Fibroblast of upper back skin (primary cell): ENCODE results near the gene TEX36.
"Not testable (repeated sequence)": the region's sequence is repeated elsewhere in the genome, so short reads cannot be mapped to it uniquely, and the experiment has no call there.

Experiments used
- DNase-seq: peaks from one replicate; pipeline ENCODE4 v3.0.0-alpha.2; 2013

TEX36 gene

DNA sequence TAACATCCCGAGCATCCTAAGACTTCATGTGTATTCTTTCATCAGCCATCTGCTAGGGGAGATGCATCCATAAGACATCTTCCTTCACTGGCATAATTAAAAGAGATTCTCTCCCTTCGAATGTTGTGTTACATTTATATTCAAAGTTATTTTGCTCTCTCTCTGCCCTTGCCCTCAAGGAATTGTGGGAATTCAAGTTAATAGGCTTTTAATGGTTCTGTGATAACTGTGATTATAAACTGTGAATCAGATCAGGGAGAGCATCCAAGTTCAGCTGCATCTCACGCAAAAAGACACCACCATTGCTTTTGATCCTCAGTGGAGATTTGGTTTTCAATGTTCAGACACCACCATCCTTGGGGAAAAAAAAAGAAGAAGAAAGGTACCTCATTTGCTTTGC lies 9.2 kb upstream of the TEX36 start:
- peak; percentile 54 for DNase-seq

DNA sequence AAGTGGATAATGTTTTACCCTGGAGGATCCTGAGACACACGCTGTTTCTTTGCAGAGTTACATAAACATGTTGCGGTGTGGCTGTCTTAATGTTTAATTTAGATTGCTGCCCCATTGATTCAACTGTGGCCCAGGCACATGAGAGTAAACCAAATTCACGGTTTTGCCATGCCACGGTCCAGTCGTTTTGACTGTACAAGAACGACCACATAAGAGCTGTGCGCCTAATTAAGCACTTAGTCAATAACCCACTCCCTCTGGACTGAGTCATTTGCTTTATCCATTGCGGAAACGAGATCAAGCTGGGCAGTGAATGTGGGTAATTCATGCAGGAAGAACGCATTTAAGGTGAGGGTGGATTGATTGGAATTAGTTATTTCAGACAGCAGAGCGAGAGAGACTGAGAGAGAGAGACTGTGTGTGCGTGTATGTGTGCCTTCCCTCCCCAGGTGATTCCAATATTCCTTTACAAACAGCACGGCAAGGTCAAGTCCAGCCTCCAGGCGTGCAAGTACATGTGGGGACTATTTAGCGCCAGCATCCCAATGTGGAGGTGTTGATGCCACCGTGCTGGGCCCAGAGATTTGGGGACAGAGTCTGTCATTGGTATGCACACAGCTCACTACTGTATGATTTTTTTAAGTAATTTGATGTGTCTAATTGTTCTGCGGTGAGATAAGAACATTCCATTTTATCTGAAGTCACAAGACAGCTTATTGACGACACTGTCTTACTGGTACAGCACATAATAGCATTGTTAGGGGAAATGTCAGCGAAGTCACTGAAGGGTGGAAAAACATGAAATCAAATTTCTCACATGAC lies 8.4 kb upstream of the TEX36 start:
- DNase-seq: peak; percentile 57

DNA sequence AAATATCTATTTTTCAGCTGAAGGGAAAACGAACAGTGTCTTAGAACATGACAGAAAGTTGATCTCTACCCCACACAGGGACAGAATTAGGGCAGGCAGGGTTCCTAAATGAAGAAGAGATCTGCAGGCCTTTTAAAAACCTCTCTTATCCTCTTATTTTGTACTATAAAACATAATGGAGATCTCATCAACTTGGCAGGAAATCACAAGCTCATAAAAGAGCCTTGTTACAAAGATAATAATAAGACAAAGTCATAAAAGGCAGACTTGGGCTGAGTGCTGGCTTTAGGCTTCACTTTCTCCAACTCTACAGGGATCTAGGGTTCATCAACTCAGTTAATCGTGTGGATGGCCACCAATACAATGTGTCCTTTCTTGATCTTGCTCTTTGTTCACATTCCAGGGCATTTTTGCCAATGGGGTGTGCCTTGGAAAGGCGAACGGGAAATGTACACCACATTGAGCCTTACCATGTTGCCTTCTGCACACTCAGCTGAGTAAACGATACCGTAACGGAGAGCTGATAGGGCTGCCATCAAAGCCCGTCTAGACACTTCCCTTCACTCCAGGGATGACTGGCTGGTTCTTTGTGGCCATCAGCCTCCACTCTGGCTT lies 7.1 kb upstream of the TEX36 start:
- DNase-seq: no peak

DNA sequence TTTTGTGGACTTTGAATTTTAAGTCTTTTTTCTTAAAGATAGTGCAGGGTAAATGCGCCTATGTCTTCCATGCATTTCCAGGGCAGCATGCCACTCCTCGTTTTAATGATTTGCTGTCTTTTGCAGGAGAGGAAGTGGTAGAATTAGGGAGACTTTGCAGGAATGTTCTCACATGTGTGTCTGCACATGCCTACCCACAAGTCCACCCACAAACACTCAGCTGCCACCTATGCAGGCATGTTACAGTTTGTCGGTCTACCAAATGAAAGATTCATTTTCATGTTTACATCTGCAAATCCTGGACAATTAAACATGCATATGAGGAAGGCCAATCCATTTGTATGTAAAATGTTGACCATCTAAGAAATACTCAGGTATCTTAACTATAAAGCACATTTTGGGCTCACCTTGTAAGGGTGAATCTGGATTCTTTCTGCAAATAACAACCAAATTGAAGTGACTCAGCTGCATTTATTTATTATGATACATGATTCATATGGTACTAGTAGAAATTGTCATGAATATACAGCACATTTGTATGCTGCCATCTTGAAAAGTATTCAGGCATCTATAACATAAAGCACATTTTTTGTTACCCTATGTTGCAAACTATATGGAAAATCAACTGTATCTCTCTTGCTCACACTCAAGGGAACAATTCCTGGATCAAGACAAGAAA lies 4.7 kb upstream of the TEX36 start:
- no peak for DNase-seq

DNA sequence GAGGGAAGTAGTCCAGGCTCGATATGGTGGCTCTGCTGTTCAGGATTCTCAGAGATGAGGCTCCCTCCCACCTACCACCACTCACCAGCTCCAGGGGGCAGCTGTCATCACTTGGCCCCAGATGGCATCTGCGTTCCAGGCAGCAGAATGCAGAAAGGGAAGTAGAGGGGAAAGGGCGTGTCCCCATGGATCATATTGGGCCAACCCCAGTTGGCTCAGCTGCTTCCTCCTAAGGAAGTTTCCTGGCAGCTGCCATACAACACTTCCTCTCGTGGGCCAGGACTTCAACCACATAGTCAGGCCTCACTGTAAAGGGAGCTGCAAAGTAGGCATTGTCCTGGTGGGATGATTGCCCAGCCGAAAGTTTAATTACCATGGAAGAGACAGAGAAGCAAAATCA lies 1.6 kb upstream of the TEX36 start:
- no peak for DNase-seq

DNA sequence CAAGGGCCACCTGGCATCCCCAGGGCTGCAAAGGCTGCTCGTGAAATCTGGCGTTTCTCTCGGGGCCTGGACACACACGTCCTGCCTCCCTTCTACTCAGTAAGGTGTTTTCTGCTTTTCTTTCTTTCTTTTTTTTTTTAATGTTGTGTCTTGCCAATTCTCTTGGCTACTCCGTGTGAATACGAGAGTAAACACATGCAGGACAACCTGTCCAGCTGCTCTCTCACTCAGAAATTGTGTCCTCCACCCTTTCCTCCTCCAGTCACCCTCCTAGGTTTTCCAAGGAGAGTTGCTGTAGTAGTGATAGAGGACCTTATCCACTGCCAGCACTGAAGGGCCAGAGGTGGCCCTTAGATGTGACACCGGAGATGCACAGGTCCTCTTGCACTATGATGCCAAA lies 858 bp upstream of the TEX36 start:
- no peak for DNase-seq

DNA sequence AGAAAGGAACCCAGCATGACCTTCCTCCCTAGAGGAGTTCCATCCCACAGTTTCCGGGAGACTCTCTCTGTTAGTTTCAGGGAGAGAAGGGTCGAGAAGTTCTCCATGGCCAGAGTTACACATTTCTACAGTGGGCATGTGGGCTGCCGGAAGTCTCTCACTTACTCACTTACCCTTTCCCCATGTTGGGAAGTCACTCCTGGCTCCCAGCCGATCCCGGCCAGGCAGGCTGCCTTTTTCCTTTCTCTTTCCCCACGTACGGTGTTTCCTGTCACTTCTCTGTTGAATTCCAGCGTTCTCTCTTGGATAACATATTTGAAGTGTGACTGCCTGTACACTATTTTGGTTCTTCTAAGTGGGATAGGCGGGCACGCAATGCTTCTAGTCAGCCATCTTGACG lies 3.5 kb downstream of the TEX36 start:
- no peak for DNase-seq

DNA sequence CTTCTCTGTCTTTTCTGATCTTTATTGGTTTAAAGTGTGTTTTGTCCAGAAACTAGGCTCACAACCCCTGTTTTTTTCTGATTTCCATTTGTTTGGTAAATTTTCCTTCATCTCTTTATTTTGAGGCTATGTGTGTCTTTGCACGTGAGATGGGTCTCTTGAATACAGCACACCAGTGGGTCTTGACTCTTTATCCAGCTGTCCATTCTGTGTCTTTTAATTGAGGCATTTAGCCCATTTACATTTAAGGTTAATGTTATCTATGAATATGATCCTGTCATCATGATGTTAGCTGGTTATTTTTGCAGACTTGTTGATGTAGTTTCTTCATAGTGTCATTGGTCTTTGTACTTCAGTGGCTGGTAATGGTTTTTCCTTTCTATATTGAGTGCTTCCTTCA lies 10.1 kb downstream of the TEX36 start:
- DNase-seq: no peak

DNA sequence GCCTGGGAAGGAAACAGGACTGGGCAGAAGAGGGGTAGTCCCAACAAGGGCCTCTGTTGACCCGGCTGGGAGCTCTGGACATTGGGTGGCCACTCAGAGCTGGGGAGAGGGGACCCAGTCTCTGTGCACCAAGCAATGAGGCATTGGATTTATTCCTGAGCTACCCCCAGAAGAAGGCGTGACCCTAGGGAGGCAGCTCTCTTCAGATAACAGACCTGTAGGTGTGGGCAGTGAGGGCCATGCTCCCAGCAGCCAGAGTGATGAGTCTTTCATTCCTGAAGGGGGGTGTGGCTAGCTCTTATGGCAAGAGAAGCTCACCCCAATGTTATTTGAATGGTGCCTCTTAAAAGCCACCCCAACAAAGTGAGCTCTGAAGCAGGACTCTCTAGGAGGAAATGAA lies 20.4 kb downstream of the TEX36 start:
- DNase-seq: peak; percentile 22

DNA sequence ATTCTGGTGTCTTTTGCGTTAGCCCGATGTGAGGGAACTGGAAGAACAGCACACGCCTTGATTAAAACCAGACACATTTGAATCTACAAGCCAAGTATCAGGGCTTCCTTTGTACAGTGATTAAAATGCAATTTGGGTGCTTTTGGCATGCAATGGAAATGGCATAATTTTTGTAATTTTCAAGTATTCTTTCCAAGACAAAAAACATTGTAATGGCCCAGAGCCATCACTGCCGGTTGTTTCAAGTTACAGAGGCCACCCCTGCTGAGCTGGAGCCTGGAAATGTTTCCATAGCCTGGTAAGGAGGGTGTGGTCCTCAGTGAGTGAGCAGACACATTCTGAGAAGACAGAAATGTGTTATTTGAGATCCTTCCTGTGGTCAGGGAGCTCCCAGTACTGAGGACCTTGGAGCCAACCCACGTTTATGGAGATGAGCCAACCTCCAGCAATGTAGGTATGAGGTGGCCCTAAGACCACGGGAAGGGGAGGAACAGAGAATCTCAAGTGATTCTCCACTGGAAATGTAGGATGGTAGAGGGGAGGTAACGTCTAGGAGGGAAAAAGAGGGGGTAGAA lies 20.9 kb downstream of the TEX36 start:
- DNase-seq: peak; percentile 96

DNA sequence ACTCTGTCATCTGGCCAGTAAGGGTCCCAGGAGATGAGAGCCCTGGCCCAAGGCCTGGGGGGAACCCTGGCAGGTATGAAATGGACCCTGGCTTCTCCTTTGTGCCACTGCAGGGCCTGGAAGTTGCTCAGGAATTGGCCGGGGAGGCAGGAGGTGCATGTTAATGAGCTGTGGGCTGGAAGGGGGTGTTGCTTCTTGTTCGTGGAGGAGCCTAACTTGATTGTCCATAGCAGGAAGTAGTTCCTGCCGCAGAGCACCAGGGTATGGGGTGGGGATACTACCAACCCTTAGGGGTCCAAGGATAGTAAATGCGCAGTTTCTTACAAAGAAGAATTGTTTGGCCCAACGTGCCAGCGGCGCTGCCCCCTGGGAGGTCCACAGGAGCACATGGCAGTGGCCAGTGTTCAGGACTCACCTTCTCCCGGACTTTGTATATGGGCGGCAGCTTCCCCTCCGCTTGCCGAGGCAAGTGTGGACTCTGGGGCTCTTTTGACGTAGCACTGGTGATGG lies 21.5 kb downstream of the TEX36 start:
- DNase-seq: no peak

DNA sequence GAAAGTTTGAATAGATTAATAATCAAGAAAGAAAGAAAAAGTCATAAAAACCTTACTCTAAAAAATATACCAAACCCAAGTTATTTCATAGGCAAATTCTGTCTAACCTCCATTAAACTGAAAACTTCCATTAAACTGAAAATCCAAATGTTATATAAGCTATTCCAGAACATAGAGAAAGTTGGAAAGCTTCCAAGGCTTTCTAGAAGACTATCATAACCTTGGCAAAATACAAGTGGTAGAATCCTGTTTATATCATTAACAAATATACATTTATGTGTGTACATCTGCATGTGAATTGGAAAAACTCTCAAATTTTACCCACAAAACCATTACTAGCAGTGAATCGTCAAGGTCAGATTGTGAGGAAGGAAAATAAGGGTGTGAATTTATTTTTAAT lies 23.9 kb downstream of the TEX36 start:
- DNase-seq: no peak

DNA sequence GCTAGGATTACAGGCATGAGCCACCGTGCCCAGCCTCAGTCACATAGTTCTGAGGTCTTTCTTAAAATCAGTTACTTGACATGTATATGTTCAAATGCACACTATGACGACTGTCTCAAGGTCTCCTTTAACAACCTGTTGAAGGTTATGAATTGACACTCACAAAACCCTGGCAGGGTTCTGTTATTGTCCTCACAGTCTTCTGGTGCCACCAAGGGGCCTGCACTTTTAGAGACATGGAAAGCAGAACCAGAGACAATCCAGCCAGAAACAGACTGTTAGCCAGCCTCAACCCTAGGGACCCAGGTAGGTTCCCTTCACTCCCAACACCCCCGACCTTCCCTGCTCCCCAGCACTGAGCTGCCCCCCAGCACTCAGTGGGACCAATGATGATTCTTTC lies 26.4 kb downstream of the TEX36 start:
- DNase-seq: no peak

DNA sequence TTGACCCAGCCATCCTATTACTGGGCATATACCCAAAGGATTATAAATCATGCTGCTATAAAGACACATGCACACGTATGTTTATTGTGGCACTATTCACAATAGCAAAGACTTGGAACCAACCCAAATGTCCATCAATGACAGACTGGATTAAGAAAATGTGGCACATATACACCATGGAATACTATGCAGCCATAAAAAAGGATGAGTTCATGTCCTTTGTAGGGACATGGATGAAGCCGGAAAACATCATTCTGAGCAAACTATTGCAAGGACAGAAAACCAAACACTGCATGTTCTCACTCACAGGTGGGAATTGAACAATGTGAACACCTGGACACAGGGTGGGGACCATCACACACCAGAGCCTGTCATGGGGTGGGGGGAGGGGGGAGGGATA lies 29.9 kb downstream of the TEX36 start:
- DNase-seq: not testable (repeated sequence)

DNA sequence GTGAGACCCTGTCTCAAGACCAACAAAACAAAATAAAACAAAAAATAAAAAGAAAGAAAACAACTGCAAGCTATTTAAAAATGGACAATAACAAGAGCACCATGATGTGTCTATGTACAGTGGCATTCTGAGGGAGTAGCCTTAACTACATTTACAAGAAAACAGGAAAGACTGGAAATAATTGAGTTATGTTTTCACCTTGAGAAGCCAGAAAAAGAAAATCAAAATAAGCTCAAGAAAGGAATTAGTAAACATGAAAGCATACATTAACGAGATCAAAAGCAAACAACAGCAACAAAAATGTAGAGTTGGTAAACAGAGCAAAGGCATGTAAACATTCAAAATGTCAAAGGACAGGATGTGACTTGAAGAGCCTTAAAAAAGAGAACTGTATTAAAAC lies 36.7 kb downstream of the TEX36 start:
- DNase-seq: no peak

DNA sequence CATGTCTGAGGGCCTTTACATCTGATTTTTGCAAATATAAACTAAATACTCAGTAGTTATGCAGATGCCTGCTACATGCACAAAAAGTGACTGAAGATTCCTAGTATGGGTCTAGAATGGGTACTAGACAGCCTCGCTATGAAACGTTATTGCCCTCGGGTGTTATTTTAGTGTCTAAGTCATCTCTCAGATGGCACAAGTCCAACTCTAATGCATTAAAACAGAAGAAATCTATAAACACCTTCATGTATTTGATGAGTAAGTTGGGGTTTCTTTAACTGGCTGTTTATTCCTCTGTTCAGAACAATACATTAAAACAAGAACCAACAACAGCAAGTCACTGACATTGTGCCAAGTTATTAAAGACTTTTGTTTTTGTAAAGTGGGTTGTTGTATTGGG lies 41.6 kb downstream of the TEX36 start:
- DNase-seq: no peak

DNA sequence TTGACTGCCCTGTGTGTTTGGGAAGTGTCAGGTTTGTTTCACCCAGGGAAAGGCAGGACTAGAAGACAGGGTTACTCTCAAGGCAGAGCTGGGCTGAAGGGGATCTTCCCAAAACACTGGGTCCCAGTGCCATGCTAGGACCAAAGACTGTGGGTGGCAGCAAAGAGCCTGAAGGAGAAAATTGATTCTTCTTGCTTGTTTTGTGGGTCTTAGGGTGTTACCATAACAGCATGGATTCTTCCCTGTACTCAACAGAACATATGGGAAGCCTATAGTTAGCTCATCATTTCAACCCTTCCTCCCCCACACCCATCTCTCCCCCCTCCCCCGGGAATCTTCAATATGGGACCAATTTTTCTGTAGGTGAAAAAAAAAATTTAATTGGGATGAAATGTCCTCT lies 42.3 kb downstream of the TEX36 start:
- no peak for DNase-seq

DNA sequence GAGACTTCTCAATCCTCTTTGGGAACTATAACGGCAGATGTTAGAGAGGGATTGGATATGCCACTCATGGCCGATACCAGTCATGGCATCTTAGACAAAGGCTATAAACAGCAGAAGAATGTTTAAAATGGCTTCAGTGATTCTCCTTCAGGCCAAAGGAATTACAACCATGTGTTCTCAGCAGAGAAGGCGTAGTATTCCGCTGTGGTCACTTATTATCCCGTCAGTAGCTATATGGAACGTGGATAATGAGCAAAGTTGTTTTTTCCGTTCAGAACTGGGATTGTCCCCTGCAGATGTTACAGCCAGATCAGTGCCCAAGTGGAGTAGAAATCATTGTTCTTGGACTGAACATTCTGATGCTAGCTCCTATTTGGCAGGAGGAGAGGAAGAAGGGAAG lies 43.1 kb downstream of the TEX36 start:
- DNase-seq: no peak

DNA sequence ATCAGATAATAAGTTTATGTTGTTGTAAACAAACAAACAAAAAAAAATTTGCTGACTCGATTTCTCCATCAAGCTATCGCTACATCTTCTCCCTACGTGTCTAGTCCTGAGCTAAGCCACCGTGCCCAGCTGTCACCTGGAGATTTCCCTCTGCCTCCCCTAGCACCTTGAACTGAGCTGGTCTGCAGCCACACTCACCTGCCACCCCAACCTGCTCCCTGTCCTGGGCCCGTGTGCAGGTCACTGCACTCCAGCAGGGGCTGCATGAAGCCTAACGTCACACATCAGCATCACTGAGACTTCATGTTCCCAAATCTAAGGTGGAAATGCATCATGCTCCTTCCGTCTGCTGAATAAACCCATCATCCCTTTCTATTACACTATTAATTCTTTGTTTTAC lies 44.4 kb downstream of the TEX36 start:
- no peak for DNase-seq

DNA sequence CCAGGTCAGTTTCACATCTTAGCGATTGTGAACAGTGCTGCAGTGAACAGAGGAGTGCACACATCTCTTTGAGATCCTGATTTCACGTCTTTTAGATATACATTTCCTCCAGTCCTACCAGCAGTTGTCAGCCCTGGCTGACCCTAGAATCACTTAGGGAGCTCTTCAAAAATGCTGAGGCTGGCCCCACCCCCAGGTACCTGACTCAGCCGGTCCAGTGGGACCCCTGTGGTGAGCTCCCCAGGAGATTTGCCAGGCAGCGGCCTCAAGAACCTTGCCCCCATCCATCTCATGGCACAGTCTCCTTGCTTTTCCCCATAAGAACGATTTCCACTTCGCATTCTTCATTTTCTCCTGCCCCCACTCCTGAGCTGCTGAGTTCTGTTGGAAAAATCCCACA lies 45.5 kb downstream of the TEX36 start:
- DNase-seq: no peak

DNA sequence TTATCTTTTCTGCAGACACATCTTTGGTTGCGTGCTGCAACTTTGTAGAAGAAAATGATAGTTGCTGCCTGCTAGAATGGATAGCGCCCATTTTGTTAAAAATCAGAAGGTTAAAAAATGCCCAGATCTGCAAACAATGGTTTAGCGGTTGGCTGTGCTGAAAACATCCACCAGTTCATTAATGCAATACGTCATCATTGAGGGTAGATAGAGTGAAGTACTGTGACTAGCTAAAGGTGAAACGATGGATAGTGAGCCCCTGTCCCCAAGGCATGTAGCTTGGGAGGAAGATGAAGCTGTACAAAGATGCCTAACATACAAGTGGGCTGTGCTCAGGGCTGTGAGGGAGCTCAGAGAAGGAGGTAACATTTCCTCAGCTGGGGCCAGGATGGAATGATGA lies 48.4 kb downstream of the TEX36 start:
- no peak for DNase-seq

DNA sequence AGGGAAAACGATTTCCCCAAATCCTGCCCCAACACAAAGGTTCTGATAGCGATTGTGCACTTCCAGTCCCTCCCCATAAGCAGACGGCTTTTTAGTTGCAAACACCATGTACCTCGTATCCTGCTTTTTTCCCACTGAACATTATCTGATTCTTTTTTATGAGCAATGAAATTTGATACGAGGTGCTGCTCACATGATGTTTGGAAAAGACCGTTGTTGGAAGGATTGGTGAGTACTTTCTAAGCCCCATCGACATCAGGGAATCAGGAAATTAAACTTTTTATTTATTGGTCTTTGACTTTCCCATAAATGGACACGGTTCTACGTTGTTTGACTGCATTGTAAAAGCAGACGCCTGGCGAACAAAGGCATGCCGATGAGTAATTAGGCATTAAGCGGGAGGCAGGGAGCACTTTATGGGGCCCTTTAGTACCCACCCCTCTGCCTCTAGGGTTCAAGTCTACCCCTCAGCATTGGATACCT lies 49.4 kb downstream of the TEX36 start:
- peak; percentile 16 for DNase-seq

DNA sequence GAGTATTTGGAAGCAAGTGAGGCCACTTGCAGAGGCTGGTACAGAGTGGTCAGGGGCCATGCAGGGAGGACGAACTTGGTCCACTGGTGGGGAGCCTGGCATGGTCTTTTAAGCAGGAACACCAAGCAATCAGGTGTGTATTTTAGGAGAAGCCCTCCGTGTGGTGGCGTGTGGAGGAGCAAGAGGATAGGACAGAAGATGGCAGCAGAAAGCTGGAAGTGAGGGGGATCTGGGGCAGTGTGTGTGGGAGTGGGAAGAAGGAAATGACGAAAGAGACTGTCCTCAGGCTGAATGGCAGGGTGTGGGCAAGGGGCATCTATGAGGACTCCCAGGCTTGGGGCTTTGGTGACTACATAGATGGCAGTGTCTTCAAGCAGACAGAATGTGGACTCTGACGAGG lies 51.2 kb downstream of the TEX36 start:
- DNase-seq: no peak
